Nephron progenitor cell (in vitro differentiated cells): ENCODE results near the gene NHLH2.

Source experiments
- DNase-seq: peaks from one replicate; pipeline ENCODE4 v3.0.0; 2021
- H3K27ac Mint-ChIP-seq: 2 replicates; pipeline ENCODE4 v1.8.0; 2021; ENCODE audit warnings: mild to moderate bottlenecking, moderate library complexity, mixed read lengths
- H3K27me3 Mint-ChIP-seq: 2 replicates; pipeline ENCODE4 v1.8.0; 2021; ENCODE audit warnings: mild to moderate bottlenecking, low read depth, mixed read lengths; ENCODE audit not compliant: poor library complexity
- H3K36me3 Mint-ChIP-seq: 2 replicates; pipeline ENCODE4 v1.8.0; 2021; ENCODE audit warnings: low read depth, mixed read lengths
- H3K4me1 Mint-ChIP-seq: 2 replicates; pipeline ENCODE4 v1.8.0; 2021; ENCODE audit warnings: mixed read lengths
- H3K4me3 Mint-ChIP-seq: 2 replicates; pipeline ENCODE4 v1.8.0; 2021; ENCODE audit warnings: mild to moderate bottlenecking, moderate library complexity, mixed read lengths
- H3K9me3 Mint-ChIP-seq: 2 replicates; pipeline ENCODE4 v1.8.0; 2021; ENCODE audit warnings: mild to moderate bottlenecking, moderate library complexity, mixed read lengths
- CTCF ChIP-seq: fragments of 200-600 bp; sonication (generic); IDR thresholded peaks from 2 replicates; pipeline ENCODE4 v1.5.0; 2021; ENCODE audit warnings: antibody characterized with exemption

Gene NHLH2

DNA sequence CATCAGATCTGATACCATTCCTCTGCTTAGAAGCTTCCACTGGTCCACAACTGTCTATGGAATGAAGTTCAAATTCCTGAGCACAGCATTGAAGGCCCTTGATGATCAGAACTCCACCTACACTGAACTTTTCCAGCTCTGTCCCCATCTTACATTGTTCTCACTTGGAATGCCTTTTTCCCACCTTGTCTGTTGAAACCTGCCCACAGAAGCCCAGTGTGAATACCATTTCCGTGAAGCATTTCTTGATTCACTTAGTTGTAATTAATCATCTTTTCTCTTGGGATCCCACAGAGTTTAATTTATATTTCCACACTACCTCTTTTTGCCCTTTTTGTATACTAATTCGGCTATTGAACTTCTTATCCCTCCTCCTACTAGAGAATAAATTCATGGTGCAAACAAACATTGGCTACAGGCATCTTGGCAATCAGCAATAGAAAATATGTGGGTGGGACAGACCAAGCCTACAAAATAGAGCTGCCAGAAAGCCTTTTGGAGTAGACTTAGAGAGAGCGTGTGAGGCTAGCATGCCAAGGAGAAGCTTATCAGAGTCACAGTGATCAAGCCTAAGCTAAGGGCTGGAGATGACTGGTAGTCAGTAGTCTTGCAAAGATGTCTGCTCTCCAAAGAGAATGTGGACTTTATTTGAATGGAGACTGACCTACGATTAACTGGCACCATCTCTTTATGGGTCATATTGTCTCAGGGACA, 26.1 kb downstream of the NHLH2 start:
- peaks cover 9% of the 10 kb centered on the region for H3K27me3 Mint-ChIP-seq
- H3K9me3 Mint-ChIP-seq: peaks cover 4% of the 10 kb centered on the region
- no peaks in the 10 kb centered on the region for H3K4me1 Mint-ChIP-seq
- no peaks in the 10 kb centered on the region for H3K36me3 Mint-ChIP-seq
- no peak for DNase-seq
- H3K4me3 Mint-ChIP-seq: no peak overlapping the region
- TF ChIP-seq CTCF: no peak
- no peak overlapping the region for H3K27ac Mint-ChIP-seq

DNA sequence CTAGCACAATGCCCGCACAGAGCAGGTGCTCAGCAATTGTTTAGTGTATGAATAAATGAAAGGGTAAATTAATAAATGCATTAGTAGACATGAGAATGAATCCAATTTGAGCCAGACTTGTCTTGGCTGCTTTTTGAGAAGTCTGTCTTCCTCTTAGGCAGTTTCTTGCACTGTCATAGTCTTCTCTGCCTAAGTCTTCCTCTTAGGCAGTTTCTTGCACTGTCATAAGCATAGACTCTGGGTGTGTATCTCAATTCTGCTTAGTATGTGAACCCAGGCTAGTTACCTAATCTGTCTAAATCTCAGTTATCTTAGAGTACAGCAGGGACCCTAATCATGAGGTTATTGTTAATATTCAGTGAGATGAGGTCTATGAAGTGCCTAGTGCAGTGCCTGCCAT, 27.2 kb downstream of the NHLH2 start:
- Mint-ChIP-seq H3K4me1 (no peaks in the 10 kb centered on the region), H3K4me3 (no peak overlapping the region), H3K9me3 (peaks cover 4% of the 10 kb centered on the region), H3K36me3 (no peaks in the 10 kb centered on the region), H3K27ac (no peak overlapping the region), H3K27me3 (peaks cover 9% of the 10 kb centered on the region)
- DNase-seq: no peak
- no peak for TF ChIP-seq CTCF

- no peak for TF ChIP-seq CTCF
- H3K27me3 Mint-ChIP-seq: peaks cover 2% of the 10 kb centered on the region
- H3K4me3 Mint-ChIP-seq: no peak overlapping the region
- no peak overlapping the region for H3K27ac Mint-ChIP-seq
- no peak for DNase-seq
- no peaks in the 10 kb centered on the region for H3K36me3 Mint-ChIP-seq
- H3K4me1 Mint-ChIP-seq: no peaks in the 10 kb centered on the region
- peaks cover 4% of the 10 kb centered on the region for H3K9me3 Mint-ChIP-seq
Observed at GRCh38 chr1:115811140-115811828, 29.6 kb downstream of the NHLH2 start.

DNA sequence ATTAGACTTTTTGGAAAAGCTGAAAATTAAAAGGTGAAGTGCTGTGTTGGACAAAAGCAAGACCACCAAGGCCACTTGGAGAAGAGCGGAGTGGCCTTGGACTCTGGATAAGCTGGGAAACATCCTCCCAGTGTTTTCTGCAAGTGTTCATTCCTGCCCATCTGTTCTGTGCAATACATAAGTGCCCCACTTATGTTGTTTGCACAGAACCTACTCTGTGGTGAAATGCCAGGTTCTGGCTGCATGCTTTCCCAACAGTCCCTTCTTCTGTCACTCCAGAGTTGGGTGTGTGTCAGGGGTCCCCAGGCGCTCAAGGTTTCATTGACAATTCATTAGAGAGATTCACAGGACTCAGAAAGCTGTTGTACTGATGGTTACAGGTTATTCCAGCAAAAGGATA, 30.3 kb downstream of the NHLH2 start:
- no peaks in the 10 kb centered on the region for H3K4me1 Mint-ChIP-seq
- no peak overlapping the region for H3K27ac Mint-ChIP-seq
- H3K9me3 Mint-ChIP-seq: peaks cover 4% of the 10 kb centered on the region
- no peaks in the 10 kb centered on the region for H3K36me3 Mint-ChIP-seq
- H3K27me3 Mint-ChIP-seq: no peaks in the 10 kb centered on the region
- no peak for TF ChIP-seq CTCF
- H3K4me3 Mint-ChIP-seq: no peak overlapping the region
- DNase-seq: no peak

GRCh38 chr1:115809847-115810246, 31.1 kb downstream of the NHLH2 start:
- DNase-seq: no peak
- Mint-ChIP-seq H3K27me3 (no peaks in the 10 kb centered on the region), H3K27ac (no peak overlapping the region), H3K36me3 (no peaks in the 10 kb centered on the region), H3K4me1 (no peaks in the 10 kb centered on the region), H3K9me3 (peaks cover 4% of the 10 kb centered on the region), H3K4me3 (no peak overlapping the region)
- TF ChIP-seq CTCF: no peak

GRCh38 chr1:115809076-115809475, 31.9 kb downstream of the NHLH2 start:
- no peak overlapping the region for H3K27ac Mint-ChIP-seq
- no peaks in the 10 kb centered on the region for H3K4me1 Mint-ChIP-seq
- H3K36me3 Mint-ChIP-seq: no peaks in the 10 kb centered on the region
- no peak for DNase-seq
- no peak for TF ChIP-seq CTCF
- no peaks in the 10 kb centered on the region for H3K27me3 Mint-ChIP-seq
- H3K4me3 Mint-ChIP-seq: no peak overlapping the region
- H3K9me3 Mint-ChIP-seq: peaks cover 4% of the 10 kb centered on the region
